ENCODE measurements around the gene CAP1. TPM values are rescaled to one million over a fixed set of nuclear protein-coding genes. Genes with fewer than 3 reads are reported as not detected.
A peak's percentile ranks its signal among the peaks of the same experiment; 100 is the strongest.

Gene CAP1
- total and polyA plus RNA-seq, 7 donors = 33.7 to 116 (median 61.4) TPM

GRCh38 chr1:40094466-40095110 lies 54.1 kb downstream of the CAP1 start:
- peaks cover 12% of the 10 kb centered on the region for H3K4me1 ChIP-seq
- no peak overlapping the region for H3K4me3 ChIP-seq
- H3K27ac ChIP-seq = no peak overlapping the region
- no peak for ATAC-seq
- H3K9me3 ChIP-seq = no peaks in the 10 kb centered on the region
- peaks cover 0 to 30% of the 10 kb centered on the region in 2 donors for H3K36me3 ChIP-seq (ENCODE audit: insufficient read depth in 1 of 2, low read depth in 1 of 2)
- TF ChIP-seq CTCF (IDR thresholded peaks at IDR 0.05) = no peak
- no peaks in the 10 kb centered on the region for H3K27me3 ChIP-seq (ENCODE audit: insufficient read depth in 3 of 3, low read length in 2 of 3)
- DNase-seq = no peak
- WGBS, 3 donors = 56 to 72% (median 70%) methylated on average over 4 of the region's 4 CpGs
- intact Hi-C loops (cut with DNase I) = no loop called here

GRCh38 chr1:40095806-40096205 lies 55.3 kb downstream of the CAP1 start:
- TF ChIP-seq CTCF (IDR thresholded peaks at IDR 0.05) = no peak
- H3K36me3 ChIP-seq (ENCODE audit: insufficient read depth in 1 of 2, low read depth in 1 of 2) = peaks cover 0 to 18% of the 10 kb centered on the region in 2 donors
- H3K9me3 ChIP-seq = no peaks in the 10 kb centered on the region
- WGBS, 3 donors = 93 to 96% (median 95%) methylated on average over 3 of the region's 3 CpGs
- peaks cover 12% of the 10 kb centered on the region for H3K4me1 ChIP-seq
- intact Hi-C loops (cut with DNase I) = no loop called here
- no peak for DNase-seq
- ATAC-seq = no peak
- H3K27me3 ChIP-seq (ENCODE audit: insufficient read depth in 3 of 3, low read length in 2 of 3) = no peaks in the 10 kb centered on the region
- H3K4me3 ChIP-seq = no peak overlapping the region
- H3K27ac ChIP-seq = no peak overlapping the region

GRCh38 chr1:40096646-40096976 lies 56.1 kb downstream of the CAP1 start:
- TF ChIP-seq CTCF (IDR thresholded peaks at IDR 0.05) = no peak
- DNase-seq (no peak), ATAC-seq (peak; percentile 14 to 64 (median 24))
- Histone ChIP-seq H3K4me3 (peak overlapping the region; percentile 91), H3K9me3 (no peaks in the 10 kb centered on the region), H3K27ac (peak overlapping the region; percentile 71), H3K36me3 (ENCODE audit: insufficient read depth in 1 of 2, low read depth in 1 of 2) (peaks cover 0 to 10% of the 10 kb centered on the region in 2 donors), H3K4me1 (peaks cover 12% of the 10 kb centered on the region), H3K27me3 (ENCODE audit: insufficient read depth in 3 of 3, low read length in 2 of 3) (no peaks in the 10 kb centered on the region)
- intact Hi-C loops (cut with DNase I) = no loop called here
- 12 to 15% (median 15%) methylated on average over 9 of the region's 9 CpGs for WGBS, 3 donors

- Histone ChIP-seq H3K27ac (peak within 1 kb of the TSS; percentile 71), H3K4me1 (peaks cover 12% of the 10 kb centered on the region), H3K9me3 (no peaks in the 10 kb centered on the region), H3K4me3 (peak within 1 kb of the TSS; percentile 91), H3K36me3 (ENCODE audit: insufficient read depth in 1 of 2, low read depth in 1 of 2) (peaks cover 0 to 4% of the 10 kb centered on the region in 2 donors), H3K27me3 (ENCODE audit: insufficient read depth in 3 of 3, low read length in 2 of 3) (no peaks in the 10 kb centered on the region)
- TF ChIP-seq CTCF (IDR thresholded peaks at IDR 0.05) = no peak
- intact Hi-C loops (cut with DNase I) = no loop called here
- ATAC-seq = peak; percentile 94 to 100 (median 97)
- WGBS, 3 donors = 1% methylated on average over 50 to 51 of the region's 51 CpGs
- DNase-seq = peak; percentile 79 to 86
Observed at GRCh38 chr1:40096977-40097782, 56.7 kb downstream of the CAP1 start, which contains the start of gene PPT1. Gene PPT1, minus strand, starts transcription at chr1:40097252. Its CDS starts 14 bp downstream, at chr1:40097238.

Measured in psoas muscle (tissue), 8 donors.